Measurements from ENCODE around the gene CDH23.

GRCh38 chr10:71389768-71390460, 6.8 kb upstream of the CDH23 start:
- no peak for TF ChIP-seq CTCF (conservative IDR thresholded peaks at IDR 0.05; ENCODE audit: low read depth, low read length)
- TF ChIP-seq EZH2 (IDR thresholded peaks at IDR 0.05; ENCODE audit: low read length, unreplicated experiment) = no peak
